ENCODE measurements around the gene MAOB.
A peak's percentile ranks its signal among the peaks of the same experiment; 100 is the strongest.

The MAOB gene

DNA sequence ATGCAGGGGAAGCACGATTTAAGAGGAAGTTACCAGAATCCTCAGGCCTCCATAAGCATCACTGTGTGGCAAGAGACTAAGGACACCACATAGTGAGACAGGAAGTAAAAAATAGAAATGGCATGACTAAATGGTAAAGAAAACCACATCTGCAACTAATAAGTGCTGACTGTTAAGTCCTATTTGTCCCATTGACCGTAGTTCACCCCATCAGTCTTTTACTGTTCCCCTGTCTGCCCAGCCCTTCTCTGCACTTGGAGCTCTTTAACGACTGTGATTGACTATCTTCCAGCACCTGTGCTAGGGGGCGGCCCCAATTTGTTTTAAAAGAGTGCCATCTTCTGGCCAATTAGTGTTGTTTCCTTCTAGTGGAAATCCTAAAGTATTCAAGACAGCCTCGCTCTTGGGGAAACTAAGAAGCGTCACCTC lies 132.0 kb downstream of the MAOB start:
- DNase-seq (ENCODE audit: low read depth): peak; percentile 48
- H3K4me3 ChIP-seq (ENCODE audit: low read depth, low read length): no peak overlapping the region
- TF ChIP-seq, protein P1, sequence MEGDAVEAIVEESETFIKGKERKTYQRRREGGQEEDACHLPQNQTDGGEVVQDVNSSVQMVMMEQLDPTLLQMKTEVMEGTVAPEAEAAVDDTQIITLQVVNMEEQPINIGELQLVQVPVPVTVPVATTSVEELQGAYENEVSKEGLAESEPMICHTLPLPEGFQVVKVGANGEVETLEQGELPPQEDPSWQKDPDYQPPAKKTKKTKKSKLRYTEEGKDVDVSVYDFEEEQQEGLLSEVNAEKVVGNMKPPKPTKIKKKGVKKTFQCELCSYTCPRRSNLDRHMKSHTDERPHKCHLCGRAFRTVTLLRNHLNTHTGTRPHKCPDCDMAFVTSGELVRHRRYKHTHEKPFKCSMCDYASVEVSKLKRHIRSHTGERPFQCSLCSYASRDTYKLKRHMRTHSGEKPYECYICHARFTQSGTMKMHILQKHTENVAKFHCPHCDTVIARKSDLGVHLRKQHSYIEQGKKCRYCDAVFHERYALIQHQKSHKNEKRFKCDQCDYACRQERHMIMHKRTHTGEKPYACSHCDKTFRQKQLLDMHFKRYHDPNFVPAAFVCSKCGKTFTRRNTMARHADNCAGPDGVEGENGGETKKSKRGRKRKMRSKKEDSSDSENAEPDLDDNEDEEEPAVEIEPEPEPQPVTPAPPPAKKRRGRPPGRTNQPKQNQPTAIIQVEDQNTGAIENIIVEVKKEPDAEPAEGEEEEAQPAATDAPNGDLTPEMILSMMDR (IDR thresholded peaks at IDR 0.05; ENCODE audit: insufficient read depth, low read depth, low read length, missing control alignments): peak; percentile 16

- no peak overlapping the region for H3K4me3 ChIP-seq (ENCODE audit: low read depth, low read length)
- TF ChIP-seq, protein P1 (IDR thresholded peaks at IDR 0.05; ENCODE audit: insufficient read depth, low read depth, low read length, missing control alignments): no peak
- no peak for DNase-seq (ENCODE audit: low read depth)
These were observed 134.8 kb downstream of the MAOB start for GRCh38 chrX:43747476-43747875.

- H3K4me3 ChIP-seq (ENCODE audit: low read depth, low read length): no peak overlapping the region
- TF ChIP-seq, protein P1 (IDR thresholded peaks at IDR 0.05; ENCODE audit: insufficient read depth, low read depth, low read length, missing control alignments): no peak
- no peak for DNase-seq (ENCODE audit: low read depth)
These were observed 136.1 kb downstream of the MAOB start for GRCh38 chrX:43745938-43746721.

DNA sequence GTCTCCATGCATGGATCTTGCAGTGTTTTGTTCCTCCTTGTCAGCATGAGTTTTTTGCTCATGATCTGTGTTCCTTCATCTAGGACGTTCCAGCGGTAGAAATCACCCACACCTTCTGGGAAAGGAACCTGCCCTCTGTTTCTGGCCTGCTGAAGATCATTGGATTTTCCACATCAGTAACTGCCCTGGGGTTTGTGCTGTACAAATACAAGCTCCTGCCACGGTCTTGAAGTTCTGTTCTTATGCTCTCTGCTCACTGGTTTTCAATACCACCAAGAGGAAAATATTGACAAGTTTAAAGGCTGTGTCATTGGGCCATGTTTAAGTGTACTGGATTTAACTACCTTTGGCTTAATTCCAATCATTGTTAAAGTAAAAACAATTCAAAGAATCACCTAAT lies 138.0 kb downstream of the MAOB start:
- no peak overlapping the region for H3K4me3 ChIP-seq (ENCODE audit: low read depth, low read length)
- TF ChIP-seq, protein P1 (IDR thresholded peaks at IDR 0.05; ENCODE audit: insufficient read depth, low read depth, low read length, missing control alignments): no peak
- DNase-seq (ENCODE audit: low read depth): no peak

DNA sequence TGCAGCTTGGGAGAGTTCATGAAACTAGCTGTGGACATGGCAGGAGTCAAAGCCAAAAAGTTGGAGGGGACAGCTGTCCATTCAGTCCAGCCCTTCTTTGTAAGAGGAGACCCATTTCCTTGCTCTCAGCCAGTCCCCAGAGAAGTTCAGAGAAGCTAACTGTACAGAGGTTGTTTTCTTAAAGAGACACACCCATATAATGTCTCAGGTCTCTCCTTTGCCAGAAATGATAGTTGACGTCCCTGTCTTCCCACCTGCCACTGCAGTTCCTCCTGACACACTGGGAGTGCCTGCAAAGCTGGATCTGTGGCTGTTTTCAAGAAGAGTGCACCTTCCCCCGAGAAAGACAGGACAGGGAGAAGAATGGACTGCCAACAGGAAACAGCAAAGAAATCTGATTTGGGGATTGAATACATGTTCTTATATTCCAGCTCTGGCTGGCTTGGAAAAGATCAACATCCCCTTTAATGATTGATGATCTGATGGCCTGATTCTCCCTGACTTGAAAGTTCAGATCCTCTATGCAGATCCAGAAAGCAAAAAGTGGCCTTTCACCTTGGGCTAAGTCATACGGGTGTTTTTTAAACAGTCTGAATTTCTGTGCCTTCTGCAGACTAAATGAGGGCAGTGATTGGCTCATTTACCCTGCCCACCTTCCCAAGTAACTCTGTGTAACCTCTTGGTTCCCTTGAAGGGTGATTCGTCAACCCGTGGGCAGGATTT lies 139.0 kb downstream of the MAOB start:
- DNase-seq (ENCODE audit: low read depth): no peak
- TF ChIP-seq, protein P1 (IDR thresholded peaks at IDR 0.05; ENCODE audit: insufficient read depth, low read depth, low read length, missing control alignments): no peak

GRCh38 chrX:43741843-43742573 lies 140.2 kb downstream of the MAOB start:
- no peak for DNase-seq (ENCODE audit: low read depth)
- TF ChIP-seq, protein P1 (IDR thresholded peaks at IDR 0.05; ENCODE audit: insufficient read depth, low read depth, low read length, missing control alignments): no peak
- no peak overlapping the region for H3K4me3 ChIP-seq (ENCODE audit: low read depth, low read length)

More for the DNA sequence above, 139.0 kb downstream of the MAOB start:
- H3K4me3 ChIP-seq (ENCODE audit: low read depth, low read length): no peak overlapping the region
